K562 (cell line): ENCODE measurements around the gene INSIG1.

ENCODE experiments used
- CTCF ChIP-seq, 3 experiments: IDR thresholded peaks in 2 of 3; conservative IDR thresholded peaks in 1 of 3; 2 replicates each; pipeline ENCODE4 v1.5.1; 2011 to 2012; ENCODE audit warnings: low read length in 3 of 3, mild to moderate bottlenecking in 3 of 3, control low read depth in 2 of 3, improper control_type of control experiment in 1 of 3, inconsistent platforms in 1 of 3, low read depth in 1 of 3, mixed read lengths in 1 of 3, moderate library complexity in 1 of 3; ENCODE audit not compliant: insufficient read depth in 2 of 3
- HNRNPK ChIP-seq: fragments of 200-400 bp; formaldehyde crosslinking; IDR thresholded peaks from one replicate; pipeline ENCODE4 v1.6.1; 2018; ENCODE audit warnings: mild to moderate bottlenecking, low read depth, low read length; ENCODE audit not compliant: poor library complexity, severe bottlenecking
- POLR2AphosphoS5 ChIP-seq: IDR thresholded peaks from 2 replicates; pipeline ENCODE4 v1.6.1; 2011; ENCODE audit warnings: mild to moderate bottlenecking, low read depth, low read length, moderate library complexity; ENCODE audit not compliant: control insufficient read depth, insufficient read depth
- RAD21 ChIP-seq, 2 experiments: fragments of 250-450 bp in 1 of 2; fragments of 450-650 bp in 1 of 2; sonication (Bioruptor Pico) in 1 of 2; formaldehyde crosslinking in 1 of 2; IDR thresholded peaks in 1 of 2; conservative IDR thresholded peaks in 1 of 2; 2 replicates each; pipeline versions ENCODE4 v1.4.0 to v1.8.0; 2020 to 2022; ENCODE audit warnings: mild to moderate bottlenecking in 2 of 2, moderate library complexity in 1 of 2
- RNF2 ChIP-seq: sonication (generic); IDR thresholded peaks from 2 replicates; pipeline ENCODE4 v1.6.1; 2016
- TF ChIP-seq, protein P1 (sequence below): sonication (generic); formaldehyde crosslinking; IDR thresholded peaks from 2 replicates; pipeline ENCODE4 v1.8.1; 2023; ENCODE audit warnings: mild to moderate bottlenecking, missing genetic modification reagents

- TF ChIP-seq POLR2AphosphoS5 (0 out of 2 replicates have a peak, but pooled peaks have one; percentile 31), HNRNPK (no peak), RAD21 (CRISPR knock-in tag; conservative IDR thresholded peaks at IDR 0.05 in 1 of 2, IDR thresholded peaks at IDR 0.05 in 1 of 2) (no peak), CTCF (IDR thresholded peaks at IDR 0.05 in 2 of 3, conservative IDR thresholded peaks at IDR 0.05 in 1 of 3; ENCODE audit: insufficient read depth in 2 of 3, low read depth in 1 of 3, low read length in 3 of 3) (no peak), RNF2 (no peak)
- TF ChIP-seq, protein P1, sequence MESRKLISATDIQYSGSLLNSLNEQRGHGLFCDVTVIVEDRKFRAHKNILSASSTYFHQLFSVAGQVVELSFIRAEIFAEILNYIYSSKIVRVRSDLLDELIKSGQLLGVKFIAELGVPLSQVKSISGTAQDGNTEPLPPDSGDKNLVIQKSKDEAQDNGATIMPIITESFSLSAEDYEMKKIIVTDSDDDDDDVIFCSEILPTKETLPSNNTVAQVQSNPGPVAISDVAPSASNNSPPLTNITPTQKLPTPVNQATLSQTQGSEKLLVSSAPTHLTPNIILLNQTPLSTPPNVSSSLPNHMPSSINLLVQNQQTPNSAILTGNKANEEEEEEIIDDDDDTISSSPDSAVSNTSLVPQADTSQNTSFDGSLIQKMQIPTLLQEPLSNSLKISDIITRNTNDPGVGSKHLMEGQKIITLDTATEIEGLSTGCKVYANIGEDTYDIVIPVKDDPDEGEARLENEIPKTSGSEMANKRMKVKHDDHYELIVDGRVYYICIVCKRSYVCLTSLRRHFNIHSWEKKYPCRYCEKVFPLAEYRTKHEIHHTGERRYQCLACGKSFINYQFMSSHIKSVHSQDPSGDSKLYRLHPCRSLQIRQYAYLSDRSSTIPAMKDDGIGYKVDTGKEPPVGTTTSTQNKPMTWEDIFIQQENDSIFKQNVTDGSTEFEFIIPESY, result no peak
These were observed 11.3 kb downstream of the INSIG1 start for GRCh38 chr7:155309021-155309338.
